Spinal cord (tissue), 10 donors: ENCODE data around the gene DLG4. TPM values are rescaled to one million over a fixed set of nuclear protein-coding genes. Genes with fewer than 3 reads are reported as not detected.

Experiments used
- DNase-seq, 6 donors: peaks; one replicate each; pipeline versions ENCODE4 v3.0.0 to v3.0.0-alpha.2; 2013 to 2015; ENCODE audit warnings: low spot score in 6 of 6, low read depth in 4 of 6
- H3K27ac ChIP-seq: one replicate; pipeline ENCODE4 v1.5.1; 2013; ENCODE audit warnings: low read depth, low read length, control low read depth
- H3K27me3 ChIP-seq: one replicate; pipeline ENCODE4 v1.6.1; 2013; ENCODE audit warnings: low read length; ENCODE audit not compliant: control insufficient read depth, insufficient read depth
- H3K36me3 ChIP-seq: one replicate; pipeline ENCODE4 v1.6.1; 2013; ENCODE audit warnings: low read length; ENCODE audit not compliant: control insufficient read depth, insufficient read depth
- H3K4me1 ChIP-seq: one replicate; pipeline ENCODE4 v1.6.1; 2013; ENCODE audit warnings: low read length; ENCODE audit not compliant: control insufficient read depth, insufficient read depth
- H3K4me3 ChIP-seq: one replicate; pipeline ENCODE4 v1.5.1; 2013; ENCODE audit warnings: low read depth, low read length, control low read depth
- H3K9me3 ChIP-seq: one replicate; pipeline ENCODE4 v1.6.1; 2013; ENCODE audit warnings: low read length; ENCODE audit not compliant: control insufficient read depth, insufficient read depth
- WGBS: methylation state at CpG from one replicate; pipeline ENCODE4 v1.1.5; 2013; ENCODE audit warnings: missing lambda C conversion rate; ENCODE audit not compliant: insufficient coverage; 5-methylcytosine and 5-hydroxymethylcytosine counted together
- polyA plus RNA-seq, 2 donors: library from polyadenylated mRNA; unstranded; fragments of 120-200 nt; gene quantifications; one replicate each; pipeline ENCODE4 v1.2.1, GENCODE V29; 2013; ENCODE audit not compliant: insufficient read length in 2 of 2
- total RNA-seq, 2 donors: library from RNA; depleted of rRNA in 1 of 2; stranded (reverse); fragments of 120-200 nt in 1 of 2; fragments of >200 nt in 1 of 2; gene quantifications; one replicate each; pipeline versions ENCODE4 v1.2.3 to v1.2.4, GENCODE V29; 2013 to 2014
- donor health status: healthy.

The DLG4 gene
- total and polyA plus RNA-seq, 4 donors, result 50.6 to 203 (median 138) TPM

- H3K36me3 ChIP-seq, result peaks cover 41% of the 10 kb centered on the region
- peaks cover 71% of the 10 kb centered on the region for H3K4me1 ChIP-seq
- no peaks in the 10 kb centered on the region for H3K27me3 ChIP-seq
- WGBS, result 66% methylated on average over 21 of the region's 24 CpGs
- H3K27ac ChIP-seq, result peak overlapping the region; percentile 47
- no peak for DNase-seq
- no peaks in the 10 kb centered on the region for H3K9me3 ChIP-seq
- H3K4me3 ChIP-seq, result no peak overlapping the region
Observed at GRCh38 chr17:7207120-7208001, 12.3 kb downstream of the DLG4 start.

- 10% methylated on average over 11 of the region's 15 CpGs for WGBS
- Histone ChIP-seq H3K4me3 (peak overlapping the region; percentile 71), H3K4me1 (peaks cover 58% of the 10 kb centered on the region), H3K27ac (peak overlapping the region; percentile 92), H3K9me3 (no peaks in the 10 kb centered on the region), H3K36me3 (peaks cover 54% of the 10 kb centered on the region), H3K27me3 (no peaks in the 10 kb centered on the region)
- no peak for DNase-seq
Observed at GRCh38 chr17:7205561-7205960, 14.1 kb downstream of the DLG4 start.

- DNase-seq, result peak; percentile 91 to 99 (median 93)
- Histone ChIP-seq H3K9me3 (no peaks in the 10 kb centered on the region), H3K36me3 (peaks cover 57% of the 10 kb centered on the region), H3K4me3 (peak overlapping the region; percentile 71), H3K4me1 (peaks cover 56% of the 10 kb centered on the region), H3K27me3 (no peaks in the 10 kb centered on the region), H3K27ac (peak overlapping the region; percentile 92)
- WGBS, result under 1% methylated on average over 31 of the region's 34 CpGs
Observed at GRCh38 chr17:7204828-7205461, 14.7 kb downstream of the DLG4 start.

- 29% methylated on average over 11 of the region's 15 CpGs for WGBS
- H3K4me1 ChIP-seq, result peaks cover 55% of the 10 kb centered on the region
- no peaks in the 10 kb centered on the region for H3K27me3 ChIP-seq
- peak overlapping the region; percentile 71 for H3K4me3 ChIP-seq
- H3K27ac ChIP-seq, result peak overlapping the region; percentile 92
- peak in 2 of 6 donors; percentile 89 to 92 for DNase-seq
- peaks cover 58% of the 10 kb centered on the region for H3K36me3 ChIP-seq
- no peaks in the 10 kb centered on the region for H3K9me3 ChIP-seq
Observed at GRCh38 chr17:7204336-7204735, 15.3 kb downstream of the DLG4 start.

GRCh38 chr17:7203391-7203790 is 16.2 kb downstream of the DLG4 start:
- no peaks in the 10 kb centered on the region for H3K27me3 ChIP-seq
- H3K4me1 ChIP-seq, result peaks cover 46% of the 10 kb centered on the region
- peaks cover 64% of the 10 kb centered on the region for H3K36me3 ChIP-seq
- no peak for DNase-seq
- H3K4me3 ChIP-seq, result no peak overlapping the region
- H3K9me3 ChIP-seq, result no peaks in the 10 kb centered on the region
- 95% methylated on average over 14 of the region's 16 CpGs for WGBS
- H3K27ac ChIP-seq, result no peak overlapping the region

GRCh38 chr17:7196651-7197401 is 22.8 kb downstream of the DLG4 start:
- H3K27me3 ChIP-seq, result no peaks in the 10 kb centered on the region
- no peaks in the 10 kb centered on the region for H3K4me1 ChIP-seq
- no peaks in the 10 kb centered on the region for H3K9me3 ChIP-seq
- no peak for DNase-seq
- H3K36me3 ChIP-seq, result peaks cover 83% of the 10 kb centered on the region
- WGBS, result 96% methylated on average over 14 of the region's 22 CpGs
- no peak overlapping the region for H3K27ac ChIP-seq
- no peak overlapping the region for H3K4me3 ChIP-seq

GRCh38 chr17:7195971-7196370 is 23.7 kb downstream of the DLG4 start:
- Histone ChIP-seq H3K27ac (no peak overlapping the region), H3K4me3 (no peak overlapping the region), H3K36me3 (peaks cover 85% of the 10 kb centered on the region), H3K27me3 (no peaks in the 10 kb centered on the region), H3K9me3 (no peaks in the 10 kb centered on the region), H3K4me1 (no peaks in the 10 kb centered on the region)
- 95% methylated on average over 11 of the region's 12 CpGs for WGBS
- no peak for DNase-seq

GRCh38 chr17:7192271-7192937 is 27.2 kb downstream of the DLG4 start:
- H3K27ac ChIP-seq, result no peak overlapping the region
- no peak overlapping the region for H3K4me3 ChIP-seq
- WGBS, result 73% methylated on average over 12 of the region's 12 CpGs
- H3K4me1 ChIP-seq, result no peaks in the 10 kb centered on the region
- no peaks in the 10 kb centered on the region for H3K9me3 ChIP-seq
- no peaks in the 10 kb centered on the region for H3K27me3 ChIP-seq
- peak in 1 of 6 donors; percentile 76 for DNase-seq
- H3K36me3 ChIP-seq, result peaks cover 82% of the 10 kb centered on the region
